COLO668 (cell line): ENCODE data around the gene CCSER2.

Experiments
- DNase-seq: peaks from one replicate; lab custom pipeline; 2025; ENCODE audit not compliant: unreplicated experiment; lab: John Stamatoyannopoulos, UW

CCSER2 gene

DNA sequence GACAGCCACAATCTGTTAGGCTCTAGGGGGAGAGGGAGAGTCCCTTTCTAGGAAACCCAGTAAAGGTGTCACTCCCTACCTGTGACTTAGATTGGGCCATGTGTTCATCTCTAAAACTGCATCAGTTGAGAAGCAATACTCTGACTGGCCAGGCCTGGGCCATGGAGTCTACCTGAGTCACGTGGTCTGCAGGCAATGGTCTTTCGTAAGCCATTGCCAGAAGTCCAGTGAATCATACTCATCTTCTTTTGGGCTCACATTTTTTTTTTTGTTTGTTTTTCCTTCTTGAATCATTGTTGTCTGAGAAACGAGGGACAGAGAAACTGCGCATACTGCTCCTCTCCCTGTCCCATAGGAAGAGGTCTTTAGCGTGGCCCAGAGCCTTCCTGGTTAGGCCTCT, 215.6 kb downstream of the CCSER2 start:
- no peak for DNase-seq

DNA sequence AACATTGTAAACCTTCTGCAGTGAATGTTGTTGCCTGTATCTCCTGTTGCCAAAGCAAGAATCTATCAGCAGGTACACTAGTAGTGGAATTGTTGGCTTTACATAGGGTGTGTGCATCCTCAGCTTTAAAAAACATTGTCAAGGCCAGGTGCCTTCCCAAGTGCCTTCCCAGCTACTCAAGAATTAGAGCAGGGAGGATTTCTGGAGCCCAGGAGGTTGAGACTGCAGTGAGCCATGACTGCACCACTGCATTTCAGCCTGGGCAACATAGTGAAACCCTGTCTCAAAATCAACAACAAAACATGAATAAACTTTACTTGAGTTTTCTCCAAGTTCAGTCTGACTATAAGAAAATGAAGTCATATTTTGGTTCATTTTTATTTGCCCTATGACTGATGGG, 217.3 kb downstream of the CCSER2 start:
- DNase-seq, result no peak

DNA sequence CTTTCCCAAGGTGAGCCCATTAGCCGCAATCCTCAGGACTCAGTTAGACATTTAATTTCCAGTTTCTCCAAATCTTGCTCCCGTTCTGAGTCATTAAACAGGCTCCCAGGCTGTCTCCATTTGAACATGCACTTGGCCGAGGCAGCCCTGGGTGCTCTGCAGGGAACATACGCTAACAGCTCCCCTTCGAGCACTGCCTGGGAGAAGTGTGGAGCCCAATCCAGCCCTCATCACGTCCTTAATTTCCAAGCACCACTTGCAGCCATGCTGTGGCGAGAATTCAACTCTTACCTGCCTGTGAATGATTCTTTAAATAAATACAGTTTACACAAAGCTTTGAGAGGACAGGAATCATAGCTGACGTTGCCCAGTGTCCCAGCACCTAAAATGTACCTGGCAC, 218.2 kb downstream of the CCSER2 start:
- no peak for DNase-seq

DNA sequence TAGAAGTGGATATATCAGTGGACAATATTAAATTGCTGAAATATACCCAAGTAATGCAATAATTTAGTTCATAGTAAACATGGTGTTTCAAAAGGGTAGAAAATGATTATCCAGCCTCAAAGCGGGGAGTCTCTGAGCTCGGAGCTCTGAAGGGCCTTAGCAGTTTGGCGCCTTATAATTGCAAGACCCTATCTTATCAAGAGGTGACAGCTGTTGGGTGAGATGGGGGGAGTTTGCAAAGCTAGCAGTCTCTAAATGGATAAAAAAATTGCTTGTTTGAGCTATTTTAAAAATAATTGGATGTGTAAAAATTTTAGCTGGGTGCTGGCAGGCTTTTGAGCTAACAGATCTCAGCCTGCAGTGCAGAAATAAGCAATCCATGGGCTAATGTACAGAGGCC, 219.2 kb downstream of the CCSER2 start:
- DNase-seq, result no peak

DNA sequence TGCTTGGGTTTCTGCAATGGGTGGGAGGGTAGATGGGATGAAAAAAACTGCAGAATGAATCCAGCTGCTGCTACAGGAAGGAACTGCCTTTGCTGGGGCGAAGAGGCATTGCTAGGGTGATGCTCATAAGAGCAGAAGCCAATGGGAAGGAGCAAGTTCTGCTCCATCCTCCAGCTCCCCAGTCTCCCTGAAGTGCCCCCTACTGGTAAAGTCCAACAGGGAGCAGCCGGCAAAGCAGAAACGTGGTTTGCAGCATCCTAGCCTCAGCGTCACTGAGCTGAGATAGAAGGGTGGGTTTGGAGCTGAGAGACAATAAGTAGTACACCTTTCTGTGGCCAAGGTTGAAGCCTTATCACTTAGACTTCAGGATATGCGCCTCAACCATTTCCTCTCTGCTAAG, 220.5 kb downstream of the CCSER2 start:
- DNase-seq, result no peak

DNA sequence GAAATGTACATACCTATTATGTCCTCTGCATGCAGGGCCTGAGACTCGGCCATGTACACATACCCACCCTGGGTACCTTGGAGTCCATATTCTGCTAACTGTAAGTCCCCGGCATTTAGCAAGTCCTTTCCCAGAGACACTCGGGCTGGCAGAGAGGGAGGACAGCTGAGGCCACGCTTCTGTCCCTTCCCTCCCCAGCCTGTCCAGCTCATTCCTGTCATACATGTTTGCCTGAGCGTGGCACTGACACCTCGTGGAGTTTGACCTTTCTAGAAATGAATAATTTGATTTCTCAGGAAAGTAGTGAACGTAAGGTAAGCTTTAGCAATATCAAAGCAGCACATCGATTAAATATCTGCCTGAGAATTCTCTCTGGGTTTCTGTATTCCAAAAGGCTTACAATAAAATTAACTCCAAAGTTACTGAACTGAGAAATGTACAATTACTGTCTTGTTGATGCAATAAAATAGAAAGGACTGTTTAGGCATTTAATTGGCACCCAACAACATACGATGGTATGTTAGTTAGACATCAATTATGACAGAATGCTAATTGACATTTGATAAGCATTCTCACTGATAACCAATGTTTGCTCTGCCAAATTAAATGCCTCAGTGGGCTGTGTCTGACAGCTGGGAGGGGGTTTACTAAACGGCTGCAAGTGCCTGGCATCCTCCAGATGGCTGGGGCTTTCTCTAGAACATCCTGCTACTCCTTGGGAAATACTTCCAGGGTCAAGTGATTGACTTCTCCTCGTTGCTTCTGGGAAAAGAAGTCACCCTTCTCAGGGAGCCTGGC, 221.2 kb downstream of the CCSER2 start:
- DNase-seq, result no peak

DNA sequence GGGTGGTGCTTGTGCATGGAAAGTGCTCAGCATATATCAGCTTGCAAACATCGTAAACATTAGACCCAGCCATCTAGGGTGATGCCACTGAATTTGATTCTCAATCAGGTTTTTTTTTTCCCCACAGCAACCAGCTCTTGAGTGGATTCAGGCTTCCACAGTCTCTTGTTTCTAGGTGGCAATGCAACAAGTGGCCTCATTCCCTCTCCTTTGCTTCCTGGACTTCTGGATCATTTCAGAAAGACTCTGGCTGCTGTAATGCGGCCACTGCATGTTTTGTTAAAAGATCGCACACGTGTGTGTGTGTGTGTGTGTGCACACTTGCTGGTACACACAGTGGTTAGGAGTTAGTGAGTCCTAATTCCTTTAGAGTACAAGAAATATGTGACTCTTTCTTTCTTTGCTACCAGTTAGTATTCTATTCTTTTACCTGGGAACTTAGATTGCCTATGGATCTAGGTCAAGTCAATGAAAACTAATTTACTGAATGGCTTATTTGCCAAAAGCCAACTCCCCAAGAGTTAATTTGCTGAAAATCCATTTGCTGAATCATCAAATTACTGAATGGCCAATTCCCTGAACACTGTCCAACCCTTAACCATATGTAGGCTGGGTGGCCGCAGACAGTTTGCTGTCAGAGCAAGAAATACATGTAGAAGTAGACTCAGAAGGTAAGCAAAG, 222.5 kb downstream of the CCSER2 start:
- no peak for DNase-seq

DNA sequence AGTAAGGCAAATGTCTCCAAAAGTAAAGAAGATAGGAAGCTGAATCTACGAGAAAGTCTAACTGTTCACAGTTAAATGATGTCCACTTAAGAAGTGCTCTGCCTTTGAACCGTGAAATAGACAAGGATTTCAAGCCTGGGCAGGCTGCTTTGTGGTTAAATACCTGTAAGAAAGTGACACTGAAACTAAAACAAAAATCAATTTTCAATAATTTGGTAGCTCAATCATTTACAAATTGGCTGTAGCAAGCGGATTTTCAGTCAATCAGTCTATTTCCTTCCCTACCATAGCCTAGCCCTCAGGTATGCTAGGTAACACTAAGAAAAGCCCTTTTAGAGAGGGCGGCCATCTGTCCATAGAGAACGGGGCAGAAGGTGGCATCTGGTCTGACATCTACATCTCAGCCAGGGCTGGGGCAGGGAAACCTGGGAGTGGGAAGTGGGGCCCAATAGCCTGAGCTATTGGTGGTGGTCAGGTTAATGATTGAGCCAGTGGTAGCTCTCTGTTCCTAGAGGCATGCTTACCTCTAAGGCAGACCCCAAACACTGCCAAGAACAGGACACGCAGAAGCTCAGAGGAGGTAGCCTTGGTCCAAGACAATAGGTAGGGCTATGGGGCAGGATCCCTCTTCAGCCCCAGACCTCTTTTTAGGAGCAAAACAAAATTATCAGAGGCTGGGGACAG, 223.2 kb downstream of the CCSER2 start:
- no peak for DNase-seq

DNA sequence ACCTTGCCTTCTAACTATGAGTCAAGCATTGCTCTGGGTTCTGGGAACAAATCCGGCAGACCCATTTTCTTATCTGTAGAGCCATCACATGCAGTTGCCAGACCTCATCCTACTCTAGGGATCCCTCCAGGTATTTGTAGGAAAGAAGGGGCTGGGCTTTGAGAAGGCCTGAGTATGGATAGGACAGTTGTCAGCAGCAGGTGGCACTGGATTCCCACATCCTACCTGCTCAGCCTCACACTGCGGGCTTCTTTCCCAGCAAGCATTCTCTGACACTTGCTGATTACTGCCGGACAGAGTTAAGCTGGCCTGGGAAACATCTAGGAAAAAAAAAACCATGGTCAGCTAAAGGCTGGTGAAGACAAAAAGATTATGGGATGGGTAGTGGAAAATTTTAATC, 224.1 kb downstream of the CCSER2 start:
- no peak for DNase-seq

DNA sequence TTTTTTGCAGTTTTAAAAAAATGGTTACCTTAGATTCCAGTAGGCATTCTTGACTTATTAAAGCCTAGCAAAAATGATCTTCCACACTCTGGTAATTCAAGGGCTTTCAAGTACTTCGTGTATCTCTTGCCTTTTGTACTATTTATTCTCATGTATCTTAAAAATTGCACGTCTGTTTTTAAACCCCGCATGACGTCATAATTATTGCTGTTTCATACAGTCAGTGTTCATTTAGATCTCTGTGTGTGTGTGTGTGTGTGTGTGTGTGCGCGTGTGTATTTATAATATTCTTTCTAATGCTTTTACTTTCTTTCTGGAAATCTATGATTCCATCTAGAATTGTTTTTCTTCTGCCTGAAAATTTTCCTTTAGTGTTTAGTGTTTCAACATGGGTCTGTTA, 234.2 kb downstream of the CCSER2 start:
- DNase-seq, result no peak

DNA sequence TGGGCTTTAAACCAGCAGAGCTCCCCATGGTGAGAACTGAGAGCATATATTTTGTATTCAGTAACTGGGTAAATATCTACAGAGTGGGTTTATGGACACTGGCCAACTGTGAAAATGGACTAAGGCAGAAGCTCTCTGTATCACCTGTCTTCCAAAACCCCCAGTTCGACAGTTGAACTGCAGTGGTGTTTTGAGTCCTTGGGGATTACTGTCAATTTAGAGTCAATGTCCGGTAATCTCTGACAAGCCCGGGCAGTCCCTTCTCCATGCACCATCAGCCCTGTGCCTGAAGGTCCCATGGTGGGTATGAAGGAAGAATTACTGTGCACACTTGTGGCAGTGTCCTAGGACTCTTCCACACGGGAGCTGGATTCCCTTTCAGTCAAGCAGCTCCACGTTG, 235.0 kb downstream of the CCSER2 start:
- DNase-seq, result no peak

DNA sequence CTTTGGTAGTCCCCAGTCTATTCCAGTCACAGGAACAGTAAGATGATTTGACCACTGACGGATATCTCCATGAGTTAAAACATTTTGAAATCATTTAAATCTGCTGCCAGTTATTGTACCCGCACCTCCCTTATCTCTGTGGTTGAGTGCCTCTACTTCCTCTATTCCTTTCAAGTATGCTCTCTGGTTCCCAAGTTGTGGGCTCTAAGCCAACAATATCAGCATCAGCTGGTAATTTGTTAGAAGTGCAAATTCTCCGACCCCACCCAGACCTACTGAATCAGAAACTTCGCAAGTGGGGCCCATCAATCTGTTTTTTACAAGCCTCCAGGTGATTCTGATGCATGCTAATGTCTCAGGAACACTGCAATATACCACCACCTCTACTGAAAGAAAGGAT, 235.5 kb downstream of the CCSER2 start:
- no peak for DNase-seq

DNA sequence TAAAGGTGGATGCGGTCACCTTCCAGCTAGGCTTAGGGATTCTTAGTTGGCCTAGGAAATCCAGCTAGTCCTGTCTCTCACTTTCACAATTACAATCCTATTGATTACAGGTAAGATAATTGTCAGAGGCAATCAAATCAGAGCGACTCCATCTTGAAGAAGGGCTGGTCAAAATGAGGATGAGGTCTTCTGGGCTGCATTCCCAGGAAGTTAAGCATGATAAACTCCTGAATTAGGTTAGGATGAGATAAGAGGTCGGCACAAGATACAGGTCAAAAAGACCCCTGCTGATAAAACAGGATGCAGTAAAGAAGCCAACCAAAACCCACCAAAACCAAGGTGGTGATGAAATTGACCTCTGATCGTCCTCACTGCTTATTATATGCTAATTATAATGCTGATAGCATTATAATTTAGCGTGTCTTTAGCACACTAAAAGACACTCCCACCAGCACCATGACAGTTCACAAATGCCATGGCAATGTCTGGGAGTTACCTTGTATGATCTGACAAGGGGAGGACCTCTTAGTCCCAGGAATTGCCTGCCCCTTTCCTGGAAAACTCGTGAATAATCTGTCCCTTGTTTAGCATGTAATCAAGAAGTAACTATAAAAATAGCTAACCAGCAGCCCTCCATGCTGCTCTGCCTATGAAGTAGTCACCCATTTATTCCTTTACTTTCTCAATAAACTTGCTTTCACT, 237.6 kb downstream of the CCSER2 start:
- no peak for DNase-seq

DNA sequence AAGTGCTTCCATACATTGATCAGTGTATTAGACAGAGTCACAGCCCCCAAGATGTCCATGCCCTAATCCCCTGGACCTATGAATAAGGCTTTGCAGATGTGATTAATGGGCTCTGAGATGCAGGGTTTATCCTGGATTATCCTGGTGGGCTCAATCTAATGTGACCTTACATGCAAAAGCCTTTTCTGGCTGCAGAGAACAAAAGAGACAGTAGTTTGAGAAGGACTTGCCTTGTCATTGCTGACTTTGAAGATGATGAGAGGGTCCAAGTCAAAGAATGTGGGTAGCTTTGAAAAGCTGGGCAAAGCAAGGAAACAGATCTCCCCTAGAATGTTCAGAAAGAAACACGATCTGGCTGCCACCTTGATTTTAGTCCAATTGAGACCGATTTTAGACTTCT, 238.7 kb downstream of the CCSER2 start:
- no peak for DNase-seq
